HCT116 (cell line): ENCODE data around the gene HOXA7. TPM values are rescaled to one million over a fixed set of nuclear protein-coding genes. Genes with fewer than 3 reads are reported as not detected.

Experiments
- ATAC-seq: fragments of 200-7000 bp; cut with Tn5 transposase; 2 replicates; pipeline ENCODE4 v1.9.1; 2020; ENCODE audit warnings: mild to moderate bottlenecking, moderate library complexity
- BruUV-seq: library from RNA; stranded (reverse); fragments of 400-500 nt; replicated peaks from 2 replicates; lab custom pipeline; 2021; lab: Mats Ljungman, UMichigan
- CTCF ChIA-PET: fragments of 300-600 bp; sonication (Branson Sonifier 250); formaldehyde crosslinking; loops from one replicate; lab custom pipeline; 2021; ENCODE audit warnings: antibody characterized with exemption; lab: Charles Lee
- POLR2A ChIA-PET: fragments of 300-600, 350-600 bp; sonication (Branson Sonifier 250); formaldehyde crosslinking; loops from one replicate; lab custom pipeline; 2021; ENCODE audit warnings: antibody characterized with exemption; lab: Charles Lee
- RAD21 ChIA-PET, 2 experiments: fragments of 300-600 bp; sonication (Branson Sonifier 250); formaldehyde crosslinking; loops; one replicate each; lab custom pipeline; 2023; ENCODE audit warnings: low total read pairs in 2 of 2; ENCODE audit not compliant: uncharacterized antibody in 2 of 2, unreplicated experiment in 2 of 2, low non-redundant PET in 1 of 2; lab: Charles Lee
- DNase-seq: peaks from one replicate; pipeline ENCODE4 v3.0.0-alpha.2; 2010; ENCODE audit warnings: low read depth, low spot score
- H2AFZ ChIP-seq: fragments of 200-600 bp; shearing (Covaris generic), sonication (generic); 2 replicates; pipeline ENCODE4 v1.6.1; 2017; ENCODE audit warnings: low read depth, mixed run types, mixed read lengths, antibody characterized with exemption, low read length; ENCODE audit not compliant: poor library complexity, severe bottlenecking
- H3K27ac ChIP-seq: 2 replicates; pipeline ENCODE4 v1.5.1; 2012; ENCODE audit warnings: low read depth, low read length
- H3K27me3 ChIP-seq: fragments of 200-600 bp; sonication (generic); 2 replicates; pipeline ENCODE4 v1.6.1; 2016; ENCODE audit warnings: mixed run types, low read length, mixed read lengths; ENCODE audit not compliant: insufficient read depth
- H3K36me3 ChIP-seq, 2 experiments: fragments of 200-500 bp in 1 of 2; fragments of 200-600 bp in 1 of 2; sonication (Bioruptor generic) in 1 of 2; sonication (generic) in 1 of 2; 2 replicates each; pipeline versions ENCODE4 v1.5.1 to v1.6.1; 2014 to 2016; ENCODE audit warnings: low read length in 2 of 2, inconsistent platforms in 1 of 2, mixed read lengths in 1 of 2, mixed run types in 1 of 2; ENCODE audit not compliant: insufficient read depth in 2 of 2, control insufficient read depth in 1 of 2
- H3K4me1 ChIP-seq, 2 experiments: fragments of 200-600 bp in 1 of 2; sonication (generic) in 1 of 2; 2 replicates each; pipeline versions ENCODE4 v1.5.1 to v1.6.1; 2012 to 2017; ENCODE audit warnings: low read length in 2 of 2, inconsistent platforms in 1 of 2, mild to moderate bottlenecking in 1 of 2, mixed read lengths in 1 of 2, mixed run types in 1 of 2, moderate library complexity in 1 of 2; ENCODE audit not compliant: insufficient read depth in 2 of 2, control insufficient read depth in 1 of 2
- H3K4me2 ChIP-seq: fragments of 200-600 bp; sonication (generic); 2 replicates; pipeline ENCODE4 v1.6.1; 2017; ENCODE audit warnings: mixed run types, low read length, mixed read lengths
- H3K4me3 ChIP-seq, 2 experiments: fragments of 200-600 bp in 1 of 2; sonication (generic) in 1 of 2; replicated peaks in 1 of 2; 2 replicates each; pipeline ENCODE4 v1.5.1; 2011 to 2016; ENCODE audit warnings: low read length in 2 of 2, control low read depth in 1 of 2, low read depth in 1 of 2, mild to moderate bottlenecking in 1 of 2, mixed read lengths in 1 of 2, mixed run types in 1 of 2
- H3K79me2 ChIP-seq: fragments of 200-600 bp; sonication (generic); 2 replicates; pipeline ENCODE4 v1.6.1; 2017; ENCODE audit warnings: mild to moderate bottlenecking, mixed run types, low read length, moderate library complexity, mixed read lengths; ENCODE audit not compliant: insufficient read depth
- H3K9ac ChIP-seq: fragments of 200-600 bp; sonication (generic); 2 replicates; pipeline ENCODE4 v1.6.1; 2016; ENCODE audit warnings: low read length, mixed read lengths
- H3K9me2 ChIP-seq: fragments of 200-600 bp; sonication (generic), shearing (Covaris generic); 2 replicates; pipeline ENCODE4 v1.6.1; 2017; ENCODE audit warnings: mixed run types, mild to moderate bottlenecking, moderate library complexity; ENCODE audit not compliant: insufficient read depth
- H3K9me3 ChIP-seq, 2 experiments: fragments of 200-500 bp in 1 of 2; fragments of 200-600 bp in 1 of 2; sonication (Bioruptor generic) in 1 of 2; sonication (generic) in 1 of 2; 2 replicates each; pipeline ENCODE4 v1.6.1; 2014 to 2017; ENCODE audit warnings: low read length in 2 of 2, mixed read lengths in 2 of 2, inconsistent platforms in 1 of 2, low read depth in 1 of 2, mild to moderate bottlenecking in 1 of 2, mixed run types in 1 of 2, moderate library complexity in 1 of 2; ENCODE audit not compliant: control insufficient read depth in 1 of 2, insufficient read depth in 1 of 2
- H4K20me1 ChIP-seq: fragments of 200-600 bp; sonication (generic), shearing (Covaris generic); 2 replicates; pipeline ENCODE4 v1.6.1; 2017; ENCODE audit warnings: mixed run types, mild to moderate bottlenecking, moderate library complexity; ENCODE audit not compliant: insufficient read depth
- POLR2AphosphoS5 ChIP-seq: IDR thresholded peaks from 2 replicates; pipeline ENCODE4 v1.6.1; 2011; ENCODE audit warnings: mild to moderate bottlenecking, low read depth, low read length, moderate library complexity
- SRF ChIP-seq: IDR thresholded peaks from 2 replicates; pipeline ENCODE4 v1.6.1; 2012; ENCODE audit warnings: low read depth
- YY1 ChIP-seq: IDR thresholded peaks from 2 replicates; pipeline ENCODE4 v1.6.1; 2011; ENCODE audit warnings: low read length, low read depth, moderate library complexity, mild to moderate bottlenecking; ENCODE audit not compliant: insufficient replicate concordance; ENCODE audit errors: extremely low read depth
- intact Hi-C: fragments of 100-400 bp; cut with micrococcal nuclease; formaldehyde crosslinking; loops from 2 replicates; pipeline ENCODE4 v1.10.0; 2022
- total RNA-seq: library from RNA; stranded (reverse); gene quantifications from one replicate; pipeline ENCODE4 v1.2.1, GENCODE V29; 2021; ENCODE audit not compliant: unreplicated experiment

Gene HOXA7
- total RNA-seq, 1 experiment from 2014 or later, result 15.0 TPM

- no peak for TF ChIP-seq SRF
These were observed 6.2 kb upstream of the HOXA7 start (continued) for GRCh38 chr7:27162561-27163287.

- no peak overlapping the region for H2AFZ ChIP-seq
- TF ChIP-seq POLR2AphosphoS5 (peak; percentile 22), YY1 (no peak)
- TF ChIP-seq, all 23 proteins: peak for 1
- CTCF ChIA-PET, result interaction anchor here (0.6 to 3.4 kb wide), 13 partner anchors 9 to 1301 kb away, joined by 3 to 62 read pairs (median 6); partner anchors contain the start of gene HOXA3
- Histone ChIP-seq H4K20me1 (no peaks in the 10 kb centered on the region), H3K27ac (peak overlapping the region; percentile 91), H3K4me3 (peak overlapping the region; percentile 77 to 84), H3K9me3 (no peaks in the 10 kb centered on the region), H3K4me1 (peaks cover 14 to 59% of the 10 kb centered on the region in 2 experiments), H3K79me2 (peaks cover 52% of the 10 kb centered on the region), H3K4me2 (peak overlapping the region; percentile 97), H3K9me2 (no peaks in the 10 kb centered on the region), H3K9ac (peak overlapping the region; percentile 89), H3K36me3 (peaks cover 0 to 4% of the 10 kb centered on the region in 2 experiments; a peak in 1 of 4 replicates), H3K27me3 (no peaks in the 10 kb centered on the region)
- intact Hi-C loops, result loop anchor here (1.0 to 10.0 kb wide), 9 partner anchors 476 to 1595 kb away; partner anchors contain the start of genes CBX3 and HNRNPA2B1
- DNase-seq (no peak), ATAC-seq (peak; percentile 3)
- BruUV-seq, result no TSS peak
- POLR2A ChIA-PET, result interaction anchor here (0.6 to 1.4 kb wide), 6 partner anchors 9 to 996 kb away, joined by 3 to 5 read pairs (median 4); partner anchors contain the start of gene HOXA3
- RAD21 ChIA-PET, result interaction anchor here (0.7 to 2.1 kb wide), 6 partner anchors 8 to 793 kb away, joined by 3 to 12 read pairs (median 3); partner anchors contain the start of gene HOXA6 (in 1 of the 2)
These were observed 5.5 kb upstream of the HOXA7 start for GRCh38 chr7:27161721-27162560.
